Tibial nerve (tissue), 3 donors: ENCODE measurements around the gene COL1A1.

Experiments used
- EP300 ChIP-seq, 2 donors: sonication (generic); formaldehyde crosslinking; IDR thresholded peaks; one replicate each; pipeline ENCODE4 v1.6.1; 2017; ENCODE audit warnings: antibody characterized with exemption in 2 of 2, mild to moderate bottlenecking in 1 of 2
- POLR2A ChIP-seq, 2 donors: fragments of 450-650 bp; IDR thresholded peaks; one replicate each; pipeline ENCODE4 v1.6.1; 2017; ENCODE audit warnings: antibody characterized with exemption in 2 of 2, mild to moderate bottlenecking in 2 of 2, moderate library complexity in 2 of 2

- TF ChIP-seq POLR2A (IDR thresholded peaks at IDR 0.05) (no peak), EP300 (IDR thresholded peaks at IDR 0.05) (no peak)
Measured at GRCh38 chr17:50184064-50184463, 17.4 kb downstream of the COL1A1 start.
